DOHH2 (cell line): ENCODE data around the gene GYS2.

Experiments
- H3F3A ChIP-seq: fragments of 200-600 bp; sonication (generic), shearing (Covaris generic); 2 replicates; pipeline ENCODE4 v1.6.0; 2016; ENCODE audit warnings: antibody characterized with exemption, mild to moderate bottlenecking; ENCODE audit not compliant: control insufficient read depth, insufficient read depth
- H3K27ac ChIP-seq: fragments of 200-600 bp; sonication (generic); 2 replicates; pipeline ENCODE4 v1.5.1; 2014; ENCODE audit warnings: low read depth, mild to moderate bottlenecking, low read length, moderate library complexity
- H3K27me3 ChIP-seq: fragments of 200-600 bp; sonication (generic); 2 replicates; pipeline ENCODE4 v1.6.1; 2014; ENCODE audit warnings: mild to moderate bottlenecking, low read length, mixed read lengths; ENCODE audit not compliant: control insufficient read depth
- H3K36me3 ChIP-seq: fragments of 200-600 bp; sonication (generic); 2 replicates; pipeline ENCODE4 v1.6.1; 2014; ENCODE audit warnings: mild to moderate bottlenecking, low read length, moderate library complexity, mixed read lengths; ENCODE audit not compliant: control insufficient read depth
- H3K4me1 ChIP-seq: fragments of 200-600 bp; sonication (generic); 2 replicates; pipeline ENCODE4 v1.6.1; 2014; ENCODE audit warnings: mild to moderate bottlenecking, low read length, mixed read lengths; ENCODE audit not compliant: control insufficient read depth
- H3K4me2 ChIP-seq: fragments of 200-600 bp; sonication (generic); 2 replicates; pipeline ENCODE4 v1.6.0; 2014; ENCODE audit warnings: mild to moderate bottlenecking, low read length, moderate library complexity
- H3K4me3 ChIP-seq: fragments of 200-600 bp; sonication (generic); 2 replicates; pipeline ENCODE4 v1.5.1; 2014; ENCODE audit warnings: mild to moderate bottlenecking, low read length, mixed read lengths
- H3K79me2 ChIP-seq: fragments of 200-600 bp; sonication (generic); 2 replicates; pipeline ENCODE4 v1.6.1; 2014; ENCODE audit warnings: mild to moderate bottlenecking, low read length, mixed read lengths; ENCODE audit not compliant: control insufficient read depth
- H3K9me2 ChIP-seq: fragments of 200-600 bp; sonication (generic); replicated peaks from 2 replicates; pipeline ENCODE4 v1.6.1; 2014; ENCODE audit warnings: mild to moderate bottlenecking, low read length, mixed read lengths; ENCODE audit not compliant: control insufficient read depth
- H3K9me3 ChIP-seq: fragments of 200-600 bp; sonication (generic); 2 replicates; pipeline ENCODE4 v1.6.1; 2014; ENCODE audit warnings: antibody characterized with exemption, low read length, mixed read lengths; ENCODE audit not compliant: control insufficient read depth, insufficient read depth
- H4K20me1 ChIP-seq: fragments of 200-600 bp; sonication (generic); 2 replicates; pipeline ENCODE4 v1.6.0; 2014; ENCODE audit warnings: low read depth, mild to moderate bottlenecking, antibody characterized with exemption, low read length, moderate library complexity; ENCODE audit not compliant: control insufficient read depth, insufficient read depth
- CTCF ChIP-seq: fragments of 200-600 bp; sonication (generic); IDR thresholded peaks from one replicate; pipeline ENCODE4 v1.5.1; 2014; ENCODE audit warnings: antibody characterized with exemption, mild to moderate bottlenecking, low read depth, low read length; ENCODE audit not compliant: poor library complexity, severe bottlenecking
- EZH2phosphoT487 ChIP-seq: fragments of 200-600 bp; sonication (generic); IDR thresholded peaks from 2 replicates; pipeline ENCODE4 v1.6.1; 2017; ENCODE audit warnings: borderline replicate concordance, mild to moderate bottlenecking, antibody characterized with exemption, low read length, moderate library complexity, mixed read lengths

GYS2 gene

GRCh38 chr12:21526053-21526452, 78.6 kb downstream of the GYS2 start, which contains the start of gene SPX:
TSS of gene SPX (plus strand) at chr12:21526296. CDS start at chr12:21526473, 177 bp downstream.
- Histone ChIP-seq H3K27me3 (peaks cover 18% of the 10 kb centered on the region), H3K4me2 (peak within 1 kb of the TSS; percentile 96), H3K4me3 (peak within 1 kb of the TSS; percentile 81; the same call in 1 of the 2 replicates)

GRCh38 chr12:21523148-21523547, 81.5 kb downstream of the GYS2 start:
- Histone ChIP-seq H4K20me1 (no peaks in the 10 kb centered on the region), H3K27me3 (peaks cover 11% of the 10 kb centered on the region), H3K9me2 (no peaks in the 10 kb centered on the region), H3K27ac (no peak overlapping the region), H3K79me2 (no peaks in the 10 kb centered on the region), H3K4me1 (peaks cover 17% of the 10 kb centered on the region), H3F3A (no peaks in the 10 kb centered on the region), H3K9me3 (no peaks in the 10 kb centered on the region), H3K36me3 (no peaks in the 10 kb centered on the region), H3K4me2 (no peak overlapping the region), H3K4me3 (no peak overlapping the region)
- TF ChIP-seq EZH2phosphoT487 (no peak), CTCF (no peak)

More at GRCh38 chr12:21526053-21526452, 78.6 kb downstream of the GYS2 start, which contains the start of gene SPX:
- TF ChIP-seq CTCF (no peak), EZH2phosphoT487 (no peak)
- H3K36me3 ChIP-seq = no peaks in the 10 kb centered on the region
- no peaks in the 10 kb centered on the region for H3F3A ChIP-seq
- no peaks in the 10 kb centered on the region for H3K9me2 ChIP-seq
- peaks cover 32% of the 10 kb centered on the region for H3K4me1 ChIP-seq
- H3K79me2 ChIP-seq = no peaks in the 10 kb centered on the region
- H3K27ac ChIP-seq = no peak within 1 kb of the TSS
- H4K20me1 ChIP-seq = no peaks in the 10 kb centered on the region
- H3K9me3 ChIP-seq = no peaks in the 10 kb centered on the region

GRCh38 chr12:21521541-21521940, 83.1 kb downstream of the GYS2 start:
- Histone ChIP-seq H3K4me2 (no peak overlapping the region), H3K9me3 (no peaks in the 10 kb centered on the region), H3K27me3 (no peaks in the 10 kb centered on the region)

More at GRCh38 chr12:21521541-21521940, 83.1 kb downstream of the GYS2 start:
- Histone ChIP-seq H3K27ac (no peak overlapping the region), H3K4me3 (no peak overlapping the region), H3K79me2 (no peaks in the 10 kb centered on the region), H3F3A (no peaks in the 10 kb centered on the region), H3K4me1 (peaks cover 5% of the 10 kb centered on the region), H3K36me3 (peaks cover 7% of the 10 kb centered on the region), H4K20me1 (no peaks in the 10 kb centered on the region), H3K9me2 (no peaks in the 10 kb centered on the region)
- no peak for TF ChIP-seq CTCF
- no peak for TF ChIP-seq EZH2phosphoT487
